ENCODE measurements around the gene BTBD8.

DNA sequence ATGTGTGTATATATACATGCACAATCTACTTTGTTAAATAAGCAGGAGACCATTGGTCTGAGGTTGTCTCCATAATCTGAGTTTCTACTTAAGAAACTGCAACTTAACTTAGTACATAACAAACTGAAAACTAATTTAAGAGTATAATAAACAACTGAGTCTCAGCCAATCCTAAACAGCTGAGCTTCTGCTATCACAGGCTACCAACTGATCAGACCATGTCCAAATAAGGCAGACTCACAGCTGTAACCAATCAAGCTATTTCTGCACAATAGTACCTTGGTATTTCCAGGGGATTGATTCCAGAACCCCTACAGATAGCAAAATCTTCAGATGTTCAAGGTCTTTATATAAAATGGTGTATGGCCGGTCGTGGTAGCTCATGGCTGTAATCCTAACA, 111.6 kb downstream of the BTBD8 start:
- TF ChIP-seq, protein P1, sequence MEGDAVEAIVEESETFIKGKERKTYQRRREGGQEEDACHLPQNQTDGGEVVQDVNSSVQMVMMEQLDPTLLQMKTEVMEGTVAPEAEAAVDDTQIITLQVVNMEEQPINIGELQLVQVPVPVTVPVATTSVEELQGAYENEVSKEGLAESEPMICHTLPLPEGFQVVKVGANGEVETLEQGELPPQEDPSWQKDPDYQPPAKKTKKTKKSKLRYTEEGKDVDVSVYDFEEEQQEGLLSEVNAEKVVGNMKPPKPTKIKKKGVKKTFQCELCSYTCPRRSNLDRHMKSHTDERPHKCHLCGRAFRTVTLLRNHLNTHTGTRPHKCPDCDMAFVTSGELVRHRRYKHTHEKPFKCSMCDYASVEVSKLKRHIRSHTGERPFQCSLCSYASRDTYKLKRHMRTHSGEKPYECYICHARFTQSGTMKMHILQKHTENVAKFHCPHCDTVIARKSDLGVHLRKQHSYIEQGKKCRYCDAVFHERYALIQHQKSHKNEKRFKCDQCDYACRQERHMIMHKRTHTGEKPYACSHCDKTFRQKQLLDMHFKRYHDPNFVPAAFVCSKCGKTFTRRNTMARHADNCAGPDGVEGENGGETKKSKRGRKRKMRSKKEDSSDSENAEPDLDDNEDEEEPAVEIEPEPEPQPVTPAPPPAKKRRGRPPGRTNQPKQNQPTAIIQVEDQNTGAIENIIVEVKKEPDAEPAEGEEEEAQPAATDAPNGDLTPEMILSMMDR (IDR thresholded peaks at IDR 0.05), result no peak
- TF ChIP-seq POLR2AphosphoS5 (IDR thresholded peaks at IDR 0.05), result no peak
- no peak for TF ChIP-seq EP300 (IDR thresholded peaks at IDR 0.05)

All from suprapubic skin (tissue), 4 donors.